Retinal pigment epithelial cell (primary cell): ENCODE results near the gene AATK.

ENCODE experiments used
- DNase-seq: peaks from one replicate; pipeline ENCODE4 v3.0.0-alpha.2; 2010; ENCODE audit warnings: low read depth
- H3K4me3 ChIP-seq: 2 replicates; pipeline ENCODE4 v1.5.1; 2011; ENCODE audit warnings: mild to moderate bottlenecking, low read length, control low read depth, moderate library complexity
- TF ChIP-seq, protein P1 (sequence below): conservative IDR thresholded peaks from 2 replicates; pipeline ENCODE4 v1.5.1; 2011; ENCODE audit warnings: low read depth, low read length, control low read depth, inconsistent platforms

AATK gene

GRCh38 chr17:81071761-81072741 lies 94.0 kb downstream of the AATK start:
- DNase-seq = no peak
- TF ChIP-seq, protein P1, sequence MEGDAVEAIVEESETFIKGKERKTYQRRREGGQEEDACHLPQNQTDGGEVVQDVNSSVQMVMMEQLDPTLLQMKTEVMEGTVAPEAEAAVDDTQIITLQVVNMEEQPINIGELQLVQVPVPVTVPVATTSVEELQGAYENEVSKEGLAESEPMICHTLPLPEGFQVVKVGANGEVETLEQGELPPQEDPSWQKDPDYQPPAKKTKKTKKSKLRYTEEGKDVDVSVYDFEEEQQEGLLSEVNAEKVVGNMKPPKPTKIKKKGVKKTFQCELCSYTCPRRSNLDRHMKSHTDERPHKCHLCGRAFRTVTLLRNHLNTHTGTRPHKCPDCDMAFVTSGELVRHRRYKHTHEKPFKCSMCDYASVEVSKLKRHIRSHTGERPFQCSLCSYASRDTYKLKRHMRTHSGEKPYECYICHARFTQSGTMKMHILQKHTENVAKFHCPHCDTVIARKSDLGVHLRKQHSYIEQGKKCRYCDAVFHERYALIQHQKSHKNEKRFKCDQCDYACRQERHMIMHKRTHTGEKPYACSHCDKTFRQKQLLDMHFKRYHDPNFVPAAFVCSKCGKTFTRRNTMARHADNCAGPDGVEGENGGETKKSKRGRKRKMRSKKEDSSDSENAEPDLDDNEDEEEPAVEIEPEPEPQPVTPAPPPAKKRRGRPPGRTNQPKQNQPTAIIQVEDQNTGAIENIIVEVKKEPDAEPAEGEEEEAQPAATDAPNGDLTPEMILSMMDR = no peak
- no peak overlapping the region for H3K4me3 ChIP-seq

GRCh38 chr17:81070541-81071246 lies 95.3 kb downstream of the AATK start:
- DNase-seq = no peak
- no peak overlapping the region for H3K4me3 ChIP-seq
- TF ChIP-seq, protein P1 = no peak

- no peak overlapping the region for H3K4me3 ChIP-seq
- no peak for DNase-seq
- TF ChIP-seq, protein P1 = no peak
These were observed 96.8 kb downstream of the AATK start for GRCh38 chr17:81069135-81069645.

- H3K4me3 ChIP-seq = no peak overlapping the region
These were observed 97.4 kb downstream of the AATK start for GRCh38 chr17:81068411-81069134.

DNA sequence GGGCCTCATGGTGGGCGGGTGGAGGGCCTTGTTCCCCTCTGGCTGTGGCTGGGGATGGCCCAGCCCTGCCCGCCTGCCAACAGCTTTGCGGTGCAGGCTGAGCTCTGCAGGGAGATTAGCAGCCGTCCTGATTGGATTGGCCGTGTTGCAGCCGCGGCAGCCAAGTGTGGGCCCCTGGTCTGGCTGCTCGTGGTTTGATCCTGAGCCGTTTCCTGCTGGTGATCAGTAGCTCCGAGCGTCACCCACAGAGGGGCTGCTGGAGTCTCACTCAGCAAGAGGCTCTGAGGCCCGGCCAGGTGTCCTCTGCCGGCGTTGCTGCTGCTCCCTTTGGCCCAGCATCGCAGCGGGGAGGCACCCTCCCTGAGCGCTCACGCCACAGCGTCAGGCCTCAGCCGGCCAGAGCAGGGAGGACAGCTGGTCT lies 98.6 kb downstream of the AATK start:
- no peak overlapping the region for H3K4me3 ChIP-seq
- peak; percentile 87 for DNase-seq
- TF ChIP-seq, protein P1 = no peak

More at GRCh38 chr17:81068411-81069134, 97.4 kb downstream of the AATK start:
- TF ChIP-seq, protein P1 = no peak
- DNase-seq = no peak
